ENCODE data around the gene WIF1. TPM values are rescaled to one million over a fixed set of nuclear protein-coding genes. Genes with fewer than 3 reads are reported as not detected.

WIF1 gene
- total RNA-seq, 1 experiment from 2014 or later: 1.8 TPM

DNA sequence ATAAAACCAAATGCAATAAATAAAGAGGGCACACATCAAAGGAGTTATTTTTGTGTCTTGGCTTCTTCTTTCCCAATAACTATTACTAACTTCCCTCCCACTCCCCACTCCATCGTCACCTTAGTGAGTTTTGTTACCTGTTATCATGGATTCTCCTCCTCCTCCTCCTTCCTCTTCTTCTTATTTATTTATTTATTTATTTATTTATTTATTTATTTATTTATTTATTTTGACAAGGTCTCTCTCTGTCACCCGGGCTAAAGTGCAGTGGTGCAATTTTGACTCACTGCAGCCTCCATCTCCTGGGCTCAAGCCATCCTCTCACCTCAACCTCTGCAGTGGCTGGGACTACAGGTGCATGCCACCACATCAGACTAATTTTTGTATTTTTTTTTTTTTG, 26.4 kb downstream of the WIF1 start:
- H3K27me3 Mint-ChIP-seq (ENCODE audit: low read depth): peaks cover 8% of the 10 kb centered on the region
- no peak for TF ChIP-seq SP1 (CRISPR knock-in tag; conservative IDR thresholded peaks at IDR 0.05)
- no peak for TF ChIP-seq ZNF396 (CRISPR knock-in tag; IDR thresholded peaks at IDR 0.05; ENCODE audit: borderline replicate concordance)
- no peak for TF ChIP-seq NR1H2 (CRISPR knock-in tag; IDR thresholded peaks at IDR 0.05)
- TF ChIP-seq TEAD4 (CRISPR knock-in tag; IDR thresholded peaks at IDR 0.05): no peak
- TF ChIP-seq ZNF317 (CRISPR knock-in tag; IDR thresholded peaks at IDR 0.05; ENCODE audit: borderline replicate concordance, low read depth): no peak
- TF ChIP-seq, protein P1, sequence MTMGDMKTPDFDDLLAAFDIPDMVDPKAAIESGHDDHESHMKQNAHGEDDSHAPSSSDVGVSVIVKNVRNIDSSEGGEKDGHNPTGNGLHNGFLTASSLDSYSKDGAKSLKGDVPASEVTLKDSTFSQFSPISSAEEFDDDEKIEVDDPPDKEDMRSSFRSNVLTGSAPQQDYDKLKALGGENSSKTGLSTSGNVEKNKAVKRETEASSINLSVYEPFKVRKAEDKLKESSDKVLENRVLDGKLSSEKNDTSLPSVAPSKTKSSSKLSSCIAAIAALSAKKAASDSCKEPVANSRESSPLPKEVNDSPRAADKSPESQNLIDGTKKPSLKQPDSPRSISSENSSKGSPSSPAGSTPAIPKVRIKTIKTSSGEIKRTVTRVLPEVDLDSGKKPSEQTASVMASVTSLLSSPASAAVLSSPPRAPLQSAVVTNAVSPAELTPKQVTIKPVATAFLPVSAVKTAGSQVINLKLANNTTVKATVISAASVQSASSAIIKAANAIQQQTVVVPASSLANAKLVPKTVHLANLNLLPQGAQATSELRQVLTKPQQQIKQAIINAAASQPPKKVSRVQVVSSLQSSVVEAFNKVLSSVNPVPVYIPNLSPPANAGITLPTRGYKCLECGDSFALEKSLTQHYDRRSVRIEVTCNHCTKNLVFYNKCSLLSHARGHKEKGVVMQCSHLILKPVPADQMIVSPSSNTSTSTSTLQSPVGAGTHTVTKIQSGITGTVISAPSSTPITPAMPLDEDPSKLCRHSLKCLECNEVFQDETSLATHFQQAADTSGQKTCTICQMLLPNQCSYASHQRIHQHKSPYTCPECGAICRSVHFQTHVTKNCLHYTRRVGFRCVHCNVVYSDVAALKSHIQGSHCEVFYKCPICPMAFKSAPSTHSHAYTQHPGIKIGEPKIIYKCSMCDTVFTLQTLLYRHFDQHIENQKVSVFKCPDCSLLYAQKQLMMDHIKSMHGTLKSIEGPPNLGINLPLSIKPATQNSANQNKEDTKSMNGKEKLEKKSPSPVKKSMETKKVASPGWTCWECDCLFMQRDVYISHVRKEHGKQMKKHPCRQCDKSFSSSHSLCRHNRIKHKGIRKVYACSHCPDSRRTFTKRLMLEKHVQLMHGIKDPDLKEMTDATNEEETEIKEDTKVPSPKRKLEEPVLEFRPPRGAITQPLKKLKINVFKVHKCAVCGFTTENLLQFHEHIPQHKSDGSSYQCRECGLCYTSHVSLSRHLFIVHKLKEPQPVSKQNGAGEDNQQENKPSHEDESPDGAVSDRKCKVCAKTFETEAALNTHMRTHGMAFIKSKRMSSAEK (CRISPR knock-in tag; IDR thresholded peaks at IDR 0.05; ENCODE audit: borderline replicate concordance): no peak
- DNase-seq (ENCODE audit: low spot score): no peak
- ChIA-PET CTCF (no interaction called here), POLR2A (no interaction called here)
- H3K4me3 Mint-ChIP-seq: no peak overlapping the region
- H3K36me3 Mint-ChIP-seq: no peaks in the 10 kb centered on the region
- H3K9me3 Mint-ChIP-seq: no peaks in the 10 kb centered on the region; the same call in 1 of the 2 replicates
- peaks cover 7% of the 10 kb centered on the region for H3K4me1 Mint-ChIP-seq
- ATAC-seq: no peak
- no peak overlapping the region for H3K27ac Mint-ChIP-seq

DNA sequence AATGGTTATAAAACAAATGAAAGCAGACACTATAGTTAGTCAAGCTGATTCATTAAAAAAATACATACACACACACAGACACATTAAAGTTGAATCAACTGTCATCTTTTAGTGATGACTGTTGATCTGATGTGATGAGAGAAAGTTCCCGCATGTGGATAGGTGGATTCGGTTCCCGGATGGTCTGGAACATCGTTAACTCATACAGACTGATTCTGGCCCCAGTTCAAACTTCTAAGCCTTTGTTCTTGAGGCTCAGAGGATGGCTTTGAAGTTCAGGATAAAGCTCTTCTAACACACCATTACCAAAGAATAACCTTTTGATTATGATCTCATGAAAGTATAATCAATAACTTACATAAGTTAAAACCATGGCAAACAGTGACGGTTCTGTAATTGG, 27.5 kb downstream of the WIF1 start:
- POLR2A ChIA-PET: no interaction called here
- Mint-ChIP-seq H3K27me3 (ENCODE audit: low read depth) (peaks cover under 1% of the 10 kb centered on the region; the same call in 1 of the 2 replicates), H3K4me1 (no peaks in the 10 kb centered on the region), H3K9me3 (no peaks in the 10 kb centered on the region; the same call in 1 of the 2 replicates), H3K27ac (no peak overlapping the region), H3K4me3 (no peak overlapping the region), H3K36me3 (no peaks in the 10 kb centered on the region)
- ATAC-seq (no peak), DNase-seq (ENCODE audit: low spot score) (no peak)
- CTCF ChIA-PET: no interaction called here
- TF ChIP-seq, protein P2, sequence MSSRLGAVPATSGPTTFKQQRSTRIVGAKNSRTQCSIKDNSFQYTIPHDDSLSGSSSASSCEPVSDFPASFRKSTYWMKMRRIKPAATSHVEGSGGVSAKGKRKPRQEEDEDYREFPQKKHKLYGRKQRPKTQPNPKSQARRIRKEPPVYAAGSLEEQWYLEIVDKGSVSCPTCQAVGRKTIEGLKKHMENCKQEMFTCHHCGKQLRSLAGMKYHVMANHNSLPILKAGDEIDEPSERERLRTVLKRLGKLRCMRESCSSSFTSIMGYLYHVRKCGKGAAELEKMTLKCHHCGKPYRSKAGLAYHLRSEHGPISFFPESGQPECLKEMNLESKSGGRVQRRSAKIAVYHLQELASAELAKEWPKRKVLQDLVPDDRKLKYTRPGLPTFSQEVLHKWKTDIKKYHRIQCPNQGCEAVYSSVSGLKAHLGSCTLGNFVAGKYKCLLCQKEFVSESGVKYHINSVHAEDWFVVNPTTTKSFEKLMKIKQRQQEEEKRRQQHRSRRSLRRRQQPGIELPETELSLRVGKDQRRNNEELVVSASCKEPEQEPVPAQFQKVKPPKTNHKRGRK (CRISPR knock-in tag; IDR thresholded peaks at IDR 0.05; ENCODE audit: borderline replicate concordance): no peak
- TF ChIP-seq GTF2I (CRISPR knock-in tag; conservative IDR thresholded peaks at IDR 0.05): no peak
- TF ChIP-seq, protein P3, sequence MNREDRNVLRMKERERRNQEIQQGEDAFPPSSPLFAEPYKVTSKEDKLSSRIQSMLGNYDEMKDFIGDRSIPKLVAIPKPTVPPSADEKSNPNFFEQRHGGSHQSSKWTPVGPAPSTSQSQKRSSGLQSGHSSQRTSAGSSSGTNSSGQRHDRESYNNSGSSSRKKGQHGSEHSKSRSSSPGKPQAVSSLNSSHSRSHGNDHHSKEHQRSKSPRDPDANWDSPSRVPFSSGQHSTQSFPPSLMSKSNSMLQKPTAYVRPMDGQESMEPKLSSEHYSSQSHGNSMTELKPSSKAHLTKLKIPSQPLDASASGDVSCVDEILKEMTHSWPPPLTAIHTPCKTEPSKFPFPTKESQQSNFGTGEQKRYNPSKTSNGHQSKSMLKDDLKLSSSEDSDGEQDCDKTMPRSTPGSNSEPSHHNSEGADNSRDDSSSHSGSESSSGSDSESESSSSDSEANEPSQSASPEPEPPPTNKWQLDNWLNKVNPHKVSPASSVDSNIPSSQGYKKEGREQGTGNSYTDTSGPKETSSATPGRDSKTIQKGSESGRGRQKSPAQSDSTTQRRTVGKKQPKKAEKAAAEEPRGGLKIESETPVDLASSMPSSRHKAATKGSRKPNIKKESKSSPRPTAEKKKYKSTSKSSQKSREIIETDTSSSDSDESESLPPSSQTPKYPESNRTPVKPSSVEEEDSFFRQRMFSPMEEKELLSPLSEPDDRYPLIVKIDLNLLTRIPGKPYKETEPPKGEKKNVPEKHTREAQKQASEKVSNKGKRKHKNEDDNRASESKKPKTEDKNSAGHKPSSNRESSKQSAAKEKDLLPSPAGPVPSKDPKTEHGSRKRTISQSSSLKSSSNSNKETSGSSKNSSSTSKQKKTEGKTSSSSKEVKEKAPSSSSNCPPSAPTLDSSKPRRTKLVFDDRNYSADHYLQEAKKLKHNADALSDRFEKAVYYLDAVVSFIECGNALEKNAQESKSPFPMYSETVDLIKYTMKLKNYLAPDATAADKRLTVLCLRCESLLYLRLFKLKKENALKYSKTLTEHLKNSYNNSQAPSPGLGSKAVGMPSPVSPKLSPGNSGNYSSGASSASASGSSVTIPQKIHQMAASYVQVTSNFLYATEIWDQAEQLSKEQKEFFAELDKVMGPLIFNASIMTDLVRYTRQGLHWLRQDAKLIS (CRISPR knock-in tag; IDR thresholded peaks at IDR 0.05; ENCODE audit: borderline replicate concordance): no peak
- TF ChIP-seq PRRX2 (CRISPR knock-in tag; IDR thresholded peaks at IDR 0.05): no peak
- TF ChIP-seq, protein P4, sequence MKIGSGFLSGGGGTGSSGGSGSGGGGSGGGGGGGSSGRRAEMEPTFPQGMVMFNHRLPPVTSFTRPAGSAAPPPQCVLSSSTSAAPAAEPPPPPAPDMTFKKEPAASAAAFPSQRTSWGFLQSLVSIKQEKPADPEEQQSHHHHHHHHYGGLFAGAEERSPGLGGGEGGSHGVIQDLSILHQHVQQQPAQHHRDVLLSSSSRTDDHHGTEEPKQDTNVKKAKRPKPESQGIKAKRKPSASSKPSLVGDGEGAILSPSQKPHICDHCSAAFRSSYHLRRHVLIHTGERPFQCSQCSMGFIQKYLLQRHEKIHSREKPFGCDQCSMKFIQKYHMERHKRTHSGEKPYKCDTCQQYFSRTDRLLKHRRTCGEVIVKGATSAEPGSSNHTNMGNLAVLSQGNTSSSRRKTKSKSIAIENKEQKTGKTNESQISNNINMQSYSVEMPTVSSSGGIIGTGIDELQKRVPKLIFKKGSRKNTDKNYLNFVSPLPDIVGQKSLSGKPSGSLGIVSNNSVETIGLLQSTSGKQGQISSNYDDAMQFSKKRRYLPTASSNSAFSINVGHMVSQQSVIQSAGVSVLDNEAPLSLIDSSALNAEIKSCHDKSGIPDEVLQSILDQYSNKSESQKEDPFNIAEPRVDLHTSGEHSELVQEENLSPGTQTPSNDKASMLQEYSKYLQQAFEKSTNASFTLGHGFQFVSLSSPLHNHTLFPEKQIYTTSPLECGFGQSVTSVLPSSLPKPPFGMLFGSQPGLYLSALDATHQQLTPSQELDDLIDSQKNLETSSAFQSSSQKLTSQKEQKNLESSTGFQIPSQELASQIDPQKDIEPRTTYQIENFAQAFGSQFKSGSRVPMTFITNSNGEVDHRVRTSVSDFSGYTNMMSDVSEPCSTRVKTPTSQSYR (CRISPR knock-in tag; IDR thresholded peaks at IDR 0.05): no peak
- TF ChIP-seq NR2C2 (CRISPR knock-in tag; IDR thresholded peaks at IDR 0.05): no peak
- TF ChIP-seq, protein P5, sequence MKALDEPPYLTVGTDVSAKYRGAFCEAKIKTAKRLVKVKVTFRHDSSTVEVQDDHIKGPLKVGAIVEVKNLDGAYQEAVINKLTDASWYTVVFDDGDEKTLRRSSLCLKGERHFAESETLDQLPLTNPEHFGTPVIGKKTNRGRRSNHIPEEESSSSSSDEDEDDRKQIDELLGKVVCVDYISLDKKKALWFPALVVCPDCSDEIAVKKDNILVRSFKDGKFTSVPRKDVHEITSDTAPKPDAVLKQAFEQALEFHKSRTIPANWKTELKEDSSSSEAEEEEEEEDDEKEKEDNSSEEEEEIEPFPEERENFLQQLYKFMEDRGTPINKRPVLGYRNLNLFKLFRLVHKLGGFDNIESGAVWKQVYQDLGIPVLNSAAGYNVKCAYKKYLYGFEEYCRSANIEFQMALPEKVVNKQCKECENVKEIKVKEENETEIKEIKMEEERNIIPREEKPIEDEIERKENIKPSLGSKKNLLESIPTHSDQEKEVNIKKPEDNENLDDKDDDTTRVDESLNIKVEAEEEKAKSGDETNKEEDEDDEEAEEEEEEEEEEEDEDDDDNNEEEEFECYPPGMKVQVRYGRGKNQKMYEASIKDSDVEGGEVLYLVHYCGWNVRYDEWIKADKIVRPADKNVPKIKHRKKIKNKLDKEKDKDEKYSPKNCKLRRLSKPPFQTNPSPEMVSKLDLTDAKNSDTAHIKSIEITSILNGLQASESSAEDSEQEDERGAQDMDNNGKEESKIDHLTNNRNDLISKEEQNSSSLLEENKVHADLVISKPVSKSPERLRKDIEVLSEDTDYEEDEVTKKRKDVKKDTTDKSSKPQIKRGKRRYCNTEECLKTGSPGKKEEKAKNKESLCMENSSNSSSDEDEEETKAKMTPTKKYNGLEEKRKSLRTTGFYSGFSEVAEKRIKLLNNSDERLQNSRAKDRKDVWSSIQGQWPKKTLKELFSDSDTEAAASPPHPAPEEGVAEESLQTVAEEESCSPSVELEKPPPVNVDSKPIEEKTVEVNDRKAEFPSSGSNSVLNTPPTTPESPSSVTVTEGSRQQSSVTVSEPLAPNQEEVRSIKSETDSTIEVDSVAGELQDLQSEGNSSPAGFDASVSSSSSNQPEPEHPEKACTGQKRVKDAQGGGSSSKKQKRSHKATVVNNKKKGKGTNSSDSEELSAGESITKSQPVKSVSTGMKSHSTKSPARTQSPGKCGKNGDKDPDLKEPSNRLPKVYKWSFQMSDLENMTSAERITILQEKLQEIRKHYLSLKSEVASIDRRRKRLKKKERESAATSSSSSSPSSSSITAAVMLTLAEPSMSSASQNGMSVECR (CRISPR knock-in tag; IDR thresholded peaks at IDR 0.05; ENCODE audit: borderline replicate concordance): no peak
- TF ChIP-seq, protein P6, sequence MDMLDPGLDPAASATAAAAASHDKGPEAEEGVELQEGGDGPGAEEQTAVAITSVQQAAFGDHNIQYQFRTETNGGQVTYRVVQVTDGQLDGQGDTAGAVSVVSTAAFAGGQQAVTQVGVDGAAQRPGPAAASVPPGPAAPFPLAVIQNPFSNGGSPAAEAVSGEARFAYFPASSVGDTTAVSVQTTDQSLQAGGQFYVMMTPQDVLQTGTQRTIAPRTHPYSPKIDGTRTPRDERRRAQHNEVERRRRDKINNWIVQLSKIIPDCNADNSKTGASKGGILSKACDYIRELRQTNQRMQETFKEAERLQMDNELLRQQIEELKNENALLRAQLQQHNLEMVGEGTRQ (CRISPR knock-in tag; IDR thresholded peaks at IDR 0.05): no peak
- no peak for TF ChIP-seq RELA (CRISPR knock-in tag; IDR thresholded peaks at IDR 0.05; ENCODE audit: borderline replicate concordance)
- no peak for TF ChIP-seq CREM (CRISPR knock-in tag; IDR thresholded peaks at IDR 0.05)

Data from WTC11 (cell line).